ENCODE results near the gene CHD5.
"Not testable (repeated sequence)": the region's sequence is repeated elsewhere in the genome, so short reads cannot be mapped to it uniquely, and the experiment has no call there.

CHD5 gene

GRCh38 chr1:6080469-6080868 is 99.7 kb downstream of the CHD5 start:
- DNase-seq, result no peak

GRCh38 chr1:6077919-6078318 is 102.2 kb downstream of the CHD5 start:
- DNase-seq, result no peak

GRCh38 chr1:6077506-6077905 is 102.6 kb downstream of the CHD5 start:
- no peak for DNase-seq

GRCh38 chr1:6077061-6077460 is 103.1 kb downstream of the CHD5 start:
- not testable (repeated sequence) for DNase-seq

GRCh38 chr1:6075748-6076147 is 104.4 kb downstream of the CHD5 start:
- DNase-seq, result no peak

- no peak for DNase-seq
Observed at GRCh38 chr1:6074192-6074901, 105.8 kb downstream of the CHD5 start.

- no peak for DNase-seq
Observed at GRCh38 chr1:6073480-6074053, 106.6 kb downstream of the CHD5 start.

GRCh38 chr1:6072774-6073479 is 107.2 kb downstream of the CHD5 start:
- DNase-seq, result no peak

- DNase-seq, result no peak
Observed at GRCh38 chr1:6071219-6071618, 108.9 kb downstream of the CHD5 start.

- no peak for DNase-seq
Observed at GRCh38 chr1:6070450-6070974, 109.6 kb downstream of the CHD5 start.

GRCh38 chr1:6069573-6069972 is 110.5 kb downstream of the CHD5 start:
- DNase-seq, result no peak

- no peak for DNase-seq
Observed at GRCh38 chr1:6068932-6069331, 111.2 kb downstream of the CHD5 start.

- no peak for DNase-seq
Observed at GRCh38 chr1:6068073-6068472, 112.0 kb downstream of the CHD5 start.

- no peak for DNase-seq
Observed at GRCh38 chr1:6066680-6067079, 113.4 kb downstream of the CHD5 start.

- no peak for DNase-seq
Observed at GRCh38 chr1:6065093-6065858, 114.8 kb downstream of the CHD5 start.

- DNase-seq, result not testable (repeated sequence)
Observed at GRCh38 chr1:6063532-6064053, 116.5 kb downstream of the CHD5 start.

- DNase-seq, result no peak
Observed at GRCh38 chr1:6062670-6063069, 117.5 kb downstream of the CHD5 start.

GRCh38 chr1:6059866-6060265 is 120.3 kb downstream of the CHD5 start:
- no peak for DNase-seq

GRCh38 chr1:6057170-6057845 is 122.8 kb downstream of the CHD5 start:
- DNase-seq, result no peak

- DNase-seq, result no peak
Observed at GRCh38 chr1:6056572-6056948, 123.6 kb downstream of the CHD5 start.

- no peak for DNase-seq
Observed at GRCh38 chr1:6054596-6054995, 125.5 kb downstream of the CHD5 start.

GRCh38 chr1:6053206-6053546 is 126.9 kb downstream of the CHD5 start:
- no peak for DNase-seq

Measured in CD4-positive, alpha-beta T cell treated with Interleukin-21 for 1 hour (primary cell).